ENCODE results near the gene KNDC1. TPM values are rescaled to one million over a fixed set of nuclear protein-coding genes. Genes with fewer than 3 reads are reported as not detected.

KNDC1 gene
- total and polyA plus RNA-seq, 8 donors, result 0.05 to 1.7 (median 0.58) TPM; not detected in 1

DNA sequence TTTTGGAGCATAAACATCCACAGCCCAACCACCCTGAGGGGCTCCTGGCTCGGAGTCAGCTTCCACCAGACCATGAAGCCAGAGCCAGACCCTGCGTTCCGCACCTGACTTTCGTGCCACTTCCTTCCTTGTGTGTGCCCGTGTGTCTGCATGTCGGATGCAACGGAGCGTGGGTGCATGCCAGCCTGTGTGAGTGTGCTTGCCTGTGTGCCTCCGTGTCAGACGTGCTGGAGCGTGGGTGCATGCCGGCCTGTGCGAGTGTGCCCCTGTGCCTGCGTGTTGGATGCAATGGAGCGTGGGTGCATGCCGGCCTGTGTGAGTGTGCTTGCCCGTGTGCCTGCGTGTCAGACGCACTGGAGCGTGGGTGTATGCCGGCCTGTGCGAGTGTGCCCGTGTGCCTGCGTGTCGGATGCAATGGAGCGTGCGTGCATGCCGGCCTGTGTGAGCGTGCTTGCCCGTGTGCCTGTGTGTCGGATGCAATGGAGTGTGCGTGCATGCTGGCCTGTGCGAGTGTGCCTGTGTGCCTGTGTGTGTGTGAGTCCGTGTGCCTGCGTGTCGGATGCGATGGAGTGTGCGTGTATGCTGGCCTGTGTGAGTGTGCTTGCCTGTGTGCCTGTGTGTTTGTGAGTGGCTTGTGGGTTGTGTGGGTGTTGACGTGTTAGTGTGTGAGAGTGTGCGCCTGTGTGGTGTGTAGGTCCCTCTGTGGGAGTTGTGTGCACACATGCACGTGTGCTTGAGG is 28.1 kb upstream of the KNDC1 start:
- peaks cover 0 to 5% (median 0%) of the 10 kb centered on the region in 3 donors for H3K27me3 ChIP-seq
- no peak overlapping the region for H3K27ac ChIP-seq
- WGBS, 5 donors, result 77 to 88% (median 86%) methylated on average over 13 to 41 of the region's 41 CpGs
- DNase-seq, result peak in 1 of 2 donors; percentile 20
- no peaks in the 10 kb centered on the region for H3K36me3 ChIP-seq
- TF ChIP-seq POLR2AphosphoS5 (IDR thresholded peaks at IDR 0.05) (no peak), EP300 (IDR thresholded peaks at IDR 0.05) (no peak), POLR2A (IDR thresholded peaks at IDR 0.05) (no peak)
- TF ChIP-seq, protein P1, sequence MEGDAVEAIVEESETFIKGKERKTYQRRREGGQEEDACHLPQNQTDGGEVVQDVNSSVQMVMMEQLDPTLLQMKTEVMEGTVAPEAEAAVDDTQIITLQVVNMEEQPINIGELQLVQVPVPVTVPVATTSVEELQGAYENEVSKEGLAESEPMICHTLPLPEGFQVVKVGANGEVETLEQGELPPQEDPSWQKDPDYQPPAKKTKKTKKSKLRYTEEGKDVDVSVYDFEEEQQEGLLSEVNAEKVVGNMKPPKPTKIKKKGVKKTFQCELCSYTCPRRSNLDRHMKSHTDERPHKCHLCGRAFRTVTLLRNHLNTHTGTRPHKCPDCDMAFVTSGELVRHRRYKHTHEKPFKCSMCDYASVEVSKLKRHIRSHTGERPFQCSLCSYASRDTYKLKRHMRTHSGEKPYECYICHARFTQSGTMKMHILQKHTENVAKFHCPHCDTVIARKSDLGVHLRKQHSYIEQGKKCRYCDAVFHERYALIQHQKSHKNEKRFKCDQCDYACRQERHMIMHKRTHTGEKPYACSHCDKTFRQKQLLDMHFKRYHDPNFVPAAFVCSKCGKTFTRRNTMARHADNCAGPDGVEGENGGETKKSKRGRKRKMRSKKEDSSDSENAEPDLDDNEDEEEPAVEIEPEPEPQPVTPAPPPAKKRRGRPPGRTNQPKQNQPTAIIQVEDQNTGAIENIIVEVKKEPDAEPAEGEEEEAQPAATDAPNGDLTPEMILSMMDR (IDR thresholded peaks at IDR 0.05), result no peak
- intact Hi-C loops (cut with DNase I; ENCODE audit: low total_unique reads), result no loop called here
- H3K4me3 ChIP-seq, result no peak overlapping the region
- no peaks in the 10 kb centered on the region for H3K9me3 ChIP-seq
- no peaks in the 10 kb centered on the region for H3K4me1 ChIP-seq

DNA sequence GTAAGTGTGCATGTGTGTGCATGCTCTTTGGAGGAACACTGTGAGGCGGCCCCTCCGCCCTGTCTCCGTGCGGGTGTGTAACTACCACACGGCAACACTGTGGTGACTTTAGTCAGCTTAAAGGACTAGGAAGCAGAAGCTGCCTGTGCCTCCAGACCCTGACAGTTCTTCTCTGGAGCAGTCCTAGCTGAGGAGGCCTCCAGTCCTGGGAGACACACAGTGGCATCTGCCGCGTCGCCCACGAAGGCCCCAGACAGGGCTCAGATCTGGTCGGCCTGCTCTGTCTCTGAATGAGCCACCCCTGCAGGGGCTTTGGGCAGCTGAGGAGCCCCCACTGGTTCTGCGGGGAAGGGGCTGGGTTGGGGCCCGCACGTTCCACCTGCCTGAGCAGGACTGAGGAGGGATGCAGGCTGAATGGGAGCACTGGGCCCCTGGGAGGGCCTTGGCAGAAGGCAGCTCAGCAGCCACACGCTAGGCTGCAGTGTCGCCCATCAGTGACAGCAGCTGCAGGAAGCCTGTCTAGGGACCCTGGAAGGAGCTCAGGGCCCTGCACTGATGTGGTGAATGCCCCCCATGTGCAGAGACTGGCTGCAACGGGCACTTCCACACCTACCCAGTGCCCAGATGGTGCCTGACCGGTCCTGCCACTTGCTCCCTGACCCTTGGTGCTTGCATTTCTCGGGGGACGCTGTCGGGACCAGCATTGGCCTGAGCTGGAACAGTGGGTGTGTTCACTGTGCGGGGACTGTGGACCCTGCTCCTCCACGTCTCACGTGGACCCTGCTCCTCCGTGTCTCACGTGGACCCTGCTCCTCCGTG is 27.3 kb upstream of the KNDC1 start:
- intact Hi-C loops (cut with DNase I; ENCODE audit: low total_unique reads), result no loop called here
- no peak for DNase-seq
- Histone ChIP-seq H3K27me3 (peaks cover 0 to 4% (median 0%) of the 10 kb centered on the region in 3 donors), H3K36me3 (no peaks in the 10 kb centered on the region), H3K9me3 (no peaks in the 10 kb centered on the region), H3K4me3 (no peak overlapping the region), H3K27ac (no peak overlapping the region), H3K4me1 (no peaks in the 10 kb centered on the region)
- TF ChIP-seq POLR2AphosphoS5 (IDR thresholded peaks at IDR 0.05) (no peak), POLR2A (IDR thresholded peaks at IDR 0.05) (no peak), EP300 (IDR thresholded peaks at IDR 0.05) (no peak)
- TF ChIP-seq, protein P1 (IDR thresholded peaks at IDR 0.05), result no peak
- 83 to 88% (median 86%) methylated on average over 13 to 26 of the region's 26 CpGs for WGBS, 5 donors

DNA sequence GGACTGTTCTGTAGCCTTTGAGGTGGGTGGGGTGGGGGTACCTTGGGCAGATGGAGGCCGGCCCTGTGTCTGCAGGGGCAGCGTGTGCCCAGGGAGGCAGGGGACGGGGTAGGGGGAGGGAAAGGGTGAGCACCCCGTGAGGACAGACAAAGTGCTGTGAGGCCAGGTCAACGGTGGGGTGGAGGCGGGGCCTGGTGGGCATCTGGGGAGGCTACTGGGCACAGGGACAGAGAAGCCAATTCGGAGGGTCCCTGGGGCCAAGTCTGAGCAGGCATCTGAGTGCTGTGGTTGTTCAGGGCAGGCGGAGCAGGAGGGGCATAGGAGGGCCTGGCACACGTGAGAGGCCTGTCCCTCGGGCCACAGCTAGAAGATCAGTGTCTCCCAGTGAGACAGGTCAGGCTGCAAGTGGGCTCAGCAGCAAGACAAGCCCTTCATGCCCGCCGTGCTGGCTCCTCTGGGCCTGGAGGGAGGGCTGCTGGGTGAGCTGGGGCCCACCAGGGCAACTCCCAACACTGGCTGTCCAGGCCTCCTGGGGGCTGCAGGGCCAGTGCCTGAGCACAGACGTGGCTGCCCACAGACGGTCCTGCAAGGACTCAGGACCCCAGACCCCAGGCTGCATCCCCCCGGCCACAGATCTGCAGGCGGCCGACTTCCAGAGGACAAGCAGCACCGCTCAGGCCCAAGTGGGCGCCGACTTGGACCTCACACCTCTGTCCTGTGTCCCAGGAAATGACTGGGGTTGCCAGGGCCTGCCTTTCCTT is 26.4 kb upstream of the KNDC1 start:
- Histone ChIP-seq H3K27me3 (peaks cover 0 to 10% (median 0%) of the 10 kb centered on the region in 3 donors), H3K9me3 (no peaks in the 10 kb centered on the region), H3K27ac (no peak overlapping the region), H3K36me3 (no peaks in the 10 kb centered on the region), H3K4me1 (no peaks in the 10 kb centered on the region), H3K4me3 (no peak overlapping the region)
- WGBS, 5 donors, result 66 to 83% (median 76%) methylated on average over 15 to 20 of the region's 20 CpGs
- DNase-seq, result no peak
- intact Hi-C loops (cut with DNase I; ENCODE audit: low total_unique reads), result no loop called here
- no peak for TF ChIP-seq POLR2A (IDR thresholded peaks at IDR 0.05)
- TF ChIP-seq, protein P1 (IDR thresholded peaks at IDR 0.05), result no peak
- TF ChIP-seq EP300 (IDR thresholded peaks at IDR 0.05), result no peak
- TF ChIP-seq POLR2AphosphoS5 (IDR thresholded peaks at IDR 0.05), result no peak
